H7 (cell line): ENCODE data around the gene FRMD4A. TPM values are rescaled to one million over a fixed set of nuclear protein-coding genes. Genes with fewer than 3 reads are reported as not detected.
"Not testable (repeated sequence)": the region's sequence is repeated elsewhere in the genome, so short reads cannot be mapped to it uniquely, and the experiment has no call there.

ENCODE experiments used
- DNase-seq: peaks from one replicate; pipeline ENCODE4 v3.0.0; 2012
- H3K27me3 ChIP-seq: 2 replicates; pipeline ENCODE4 v1.6.0; 2011; ENCODE audit warnings: mild to moderate bottlenecking, low read length; ENCODE audit not compliant: control insufficient read depth, insufficient read depth
- H3K36me3 ChIP-seq: replicated peaks from 2 replicates; pipeline ENCODE4 v1.5.1; 2011; ENCODE audit warnings: low read length; ENCODE audit not compliant: control insufficient read depth, insufficient read depth
- H3K4me3 ChIP-seq: 2 replicates; pipeline ENCODE4 v1.5.1; 2011; ENCODE audit warnings: low read depth, mild to moderate bottlenecking, control low read depth, low read length, moderate library complexity; ENCODE audit not compliant: insufficient read depth
- total RNA-seq: library from RNA; depleted of rRNA; stranded (reverse); fragments of >200 nt; shearing (Covaris generic); gene quantifications from 2 replicates; pipeline ENCODE4 v1.2.3, GENCODE V29; 2014

The FRMD4A gene
- total RNA-seq, 1 experiment from 2014 or later: 10.8 TPM

DNA sequence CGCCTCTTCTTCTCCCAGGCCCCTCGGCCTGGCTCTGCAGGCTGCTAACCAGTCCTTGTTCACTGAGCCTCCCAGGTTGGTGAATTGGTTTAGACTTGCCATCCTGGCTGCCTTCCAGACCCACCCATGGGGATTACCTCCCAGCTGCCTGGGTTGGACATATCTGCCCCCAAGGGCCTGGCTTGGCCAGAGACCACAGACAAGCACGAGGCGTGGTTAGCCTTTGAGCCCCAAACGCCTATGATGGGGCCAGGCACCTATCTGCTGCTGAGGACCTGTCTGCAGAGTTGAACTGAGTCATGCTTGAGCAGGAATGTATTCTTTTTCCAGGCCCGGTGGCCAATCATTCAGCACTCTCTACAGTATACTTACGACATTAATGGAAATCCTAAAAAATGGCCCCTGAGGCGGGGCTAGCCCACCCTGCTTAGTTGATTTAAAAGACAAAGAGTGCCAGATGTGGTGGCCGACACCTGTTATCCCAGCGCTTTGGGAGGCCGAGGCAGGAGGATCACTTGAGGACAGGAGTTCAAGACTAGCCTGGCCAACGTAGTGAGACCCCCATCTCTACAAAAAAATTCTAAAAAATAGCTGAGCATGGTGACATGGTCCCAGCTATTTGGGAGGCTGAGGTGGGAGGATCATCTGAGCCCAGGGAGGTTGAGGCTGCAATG lies 361.5 kb downstream of the FRMD4A start:
- H3K36me3 ChIP-seq: no peaks in the 10 kb centered on the region
- H3K27me3 ChIP-seq: no peaks in the 10 kb centered on the region

DNA sequence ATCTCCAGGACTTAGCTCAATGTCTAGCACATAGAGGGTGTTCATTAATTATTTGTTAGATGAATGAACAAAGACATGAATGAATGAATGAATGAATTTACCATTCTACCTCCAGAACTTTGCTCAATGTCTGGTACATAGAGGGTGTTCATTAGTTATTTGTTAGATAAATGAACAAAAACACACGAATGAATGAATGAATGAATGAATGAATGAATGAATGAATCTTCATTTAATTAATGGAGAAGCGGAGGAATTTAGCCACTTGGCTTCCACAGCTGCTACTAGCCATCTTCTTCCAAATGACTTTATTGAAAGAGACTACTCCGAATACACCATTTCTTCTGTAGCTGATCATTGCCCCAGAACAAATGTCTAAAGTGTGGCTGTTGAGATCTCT lies 368.9 kb downstream of the FRMD4A start:
- H3K27me3 ChIP-seq: no peaks in the 10 kb centered on the region
- no peak for DNase-seq
- H3K4me3 ChIP-seq: no peak overlapping the region
- H3K36me3 ChIP-seq: no peaks in the 10 kb centered on the region

More for the DNA sequence above, 361.5 kb downstream of the FRMD4A start:
- no peak overlapping the region for H3K4me3 ChIP-seq
- DNase-seq: no peak

DNA sequence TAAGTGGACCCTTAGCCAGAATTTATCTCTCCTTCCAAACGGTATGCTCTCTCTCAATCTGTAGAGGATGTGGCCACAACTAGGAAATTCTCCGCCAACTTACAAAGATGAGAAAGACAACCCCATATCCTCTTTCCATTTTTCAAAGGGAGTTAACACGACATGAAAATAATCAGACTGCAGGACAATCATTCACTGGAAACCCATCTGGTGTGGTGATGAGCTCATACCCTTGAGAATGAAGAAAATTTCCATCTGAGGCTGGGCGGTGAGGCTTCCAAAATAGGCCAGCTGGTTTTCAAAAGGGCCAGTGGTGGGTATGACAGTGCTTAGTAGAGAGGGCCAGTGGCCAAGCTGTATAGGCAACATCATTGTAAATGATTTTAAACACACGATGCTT lies 369.6 kb downstream of the FRMD4A start:
- DNase-seq: no peak
- Histone ChIP-seq H3K4me3 (no peak overlapping the region), H3K27me3 (no peaks in the 10 kb centered on the region), H3K36me3 (no peaks in the 10 kb centered on the region)

GRCh38 chr10:13960603-13961002 lies 370.1 kb downstream of the FRMD4A start:
- DNase-seq: no peak
- H3K36me3 ChIP-seq: no peaks in the 10 kb centered on the region
- H3K4me3 ChIP-seq: no peak overlapping the region
- no peaks in the 10 kb centered on the region for H3K27me3 ChIP-seq

GRCh38 chr10:13959443-13960359 lies 371.0 kb downstream of the FRMD4A start:
- Histone ChIP-seq H3K4me3 (no peak overlapping the region), H3K27me3 (no peaks in the 10 kb centered on the region), H3K36me3 (no peaks in the 10 kb centered on the region)
- DNase-seq: no peak

GRCh38 chr10:13957856-13958255 lies 372.9 kb downstream of the FRMD4A start:
- Histone ChIP-seq H3K36me3 (no peaks in the 10 kb centered on the region), H3K4me3 (no peak overlapping the region), H3K27me3 (no peaks in the 10 kb centered on the region)
- no peak for DNase-seq

GRCh38 chr10:13956826-13957225 lies 373.9 kb downstream of the FRMD4A start:
- H3K27me3 ChIP-seq: no peaks in the 10 kb centered on the region
- H3K36me3 ChIP-seq: no peaks in the 10 kb centered on the region
- no peak for DNase-seq
- no peak overlapping the region for H3K4me3 ChIP-seq

GRCh38 chr10:13955409-13956068 lies 375.2 kb downstream of the FRMD4A start:
- no peaks in the 10 kb centered on the region for H3K27me3 ChIP-seq
- H3K36me3 ChIP-seq: no peaks in the 10 kb centered on the region
- DNase-seq: no peak
- H3K4me3 ChIP-seq: no peak overlapping the region

GRCh38 chr10:13954195-13954594 lies 376.5 kb downstream of the FRMD4A start:
- DNase-seq, H3K4me3 ChIP-seq, H3K36me3 ChIP-seq, H3K27me3 ChIP-seq: not testable (repeated sequence)

- no peaks in the 10 kb centered on the region for H3K36me3 ChIP-seq
- no peak overlapping the region for H3K4me3 ChIP-seq
- H3K27me3 ChIP-seq: no peaks in the 10 kb centered on the region
- DNase-seq: no peak
These were observed 377.4 kb downstream of the FRMD4A start for GRCh38 chr10:13953371-13953770.

DNA sequence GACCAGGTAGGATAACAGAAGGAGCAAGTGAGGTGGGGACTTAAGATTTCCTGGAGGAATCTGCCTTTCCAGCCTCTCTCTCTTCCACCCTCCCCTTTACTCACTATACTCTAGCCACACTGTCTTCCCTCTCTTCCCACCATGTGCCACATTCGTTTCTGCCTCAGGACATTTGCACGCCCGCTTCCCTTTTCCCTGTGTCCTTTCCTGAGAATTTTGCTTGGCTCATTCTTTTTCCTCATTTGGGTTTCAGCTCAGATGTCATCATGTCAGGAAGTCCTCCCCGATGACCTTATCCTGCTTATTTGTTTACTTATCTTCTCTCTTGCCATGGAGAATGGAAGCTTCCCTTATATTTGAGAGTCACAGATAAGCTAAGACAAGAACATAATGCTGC lies 380.2 kb downstream of the FRMD4A start:
- DNase-seq: no peak
- Histone ChIP-seq H3K36me3 (no peaks in the 10 kb centered on the region), H3K27me3 (no peaks in the 10 kb centered on the region), H3K4me3 (no peak overlapping the region)

DNA sequence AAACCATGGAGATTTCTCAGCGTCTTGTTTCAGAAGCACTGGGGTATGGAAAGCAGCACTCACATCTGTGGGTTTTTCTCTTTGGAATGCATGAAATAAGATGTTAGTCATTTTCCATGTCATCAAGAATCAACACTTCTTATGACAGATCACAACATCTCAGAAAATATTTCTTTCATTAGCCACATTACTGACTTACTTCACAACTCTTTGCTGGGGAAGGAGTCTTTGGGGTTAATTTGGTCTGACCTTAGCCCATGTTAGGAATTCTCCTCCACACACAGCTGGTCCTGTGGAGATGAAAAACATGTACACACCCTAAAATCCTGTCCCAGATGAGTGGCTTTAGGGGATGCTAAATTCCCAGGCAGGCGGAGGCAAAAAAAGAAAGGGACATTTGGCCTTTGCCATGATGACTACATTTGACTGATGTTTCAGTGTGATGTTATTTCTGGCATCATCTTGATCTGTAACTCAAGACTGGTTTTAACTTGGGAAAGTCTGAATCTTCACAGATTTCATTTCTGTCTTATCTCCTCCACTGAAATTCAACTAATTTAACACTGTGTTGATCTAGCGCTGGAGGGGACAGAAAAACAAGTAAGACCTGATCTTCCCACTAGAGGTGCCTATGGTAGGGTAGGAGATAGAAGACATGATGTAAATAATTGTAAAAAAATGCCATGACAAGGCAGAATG lies 380.7 kb downstream of the FRMD4A start:
- no peak for DNase-seq

DNA sequence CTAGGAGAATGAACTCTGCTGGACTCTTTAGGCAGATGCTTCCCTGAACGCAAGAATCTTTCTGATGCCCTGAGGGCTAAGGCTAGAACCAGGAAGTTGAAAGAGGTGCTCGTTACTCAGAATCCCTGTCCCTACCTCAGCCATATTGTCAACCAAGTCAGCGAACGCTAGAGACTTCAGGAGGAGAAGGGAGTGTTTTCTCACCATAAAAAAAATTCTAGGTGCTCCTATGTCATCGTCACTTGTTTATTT lies 384.6 kb downstream of the FRMD4A start:
- no peaks in the 10 kb centered on the region for H3K27me3 ChIP-seq
- H3K36me3 ChIP-seq: no peaks in the 10 kb centered on the region
- no peak overlapping the region for H3K4me3 ChIP-seq
- no peak for DNase-seq

More for the DNA sequence above, 380.7 kb downstream of the FRMD4A start:
- no peak overlapping the region for H3K4me3 ChIP-seq
- H3K36me3 ChIP-seq: no peaks in the 10 kb centered on the region
- no peaks in the 10 kb centered on the region for H3K27me3 ChIP-seq

- H3K27me3 ChIP-seq: no peaks in the 10 kb centered on the region
- no peaks in the 10 kb centered on the region for H3K36me3 ChIP-seq
- H3K4me3 ChIP-seq: no peak overlapping the region
- no peak for DNase-seq
These were observed 385.1 kb downstream of the FRMD4A start for GRCh38 chr10:13945390-13946208.
